PC-9 (cell line): ENCODE results near the gene F12.

ENCODE experiments used
- EZH2 ChIP-seq: fragments of 200-600 bp; sonication (generic); IDR thresholded peaks from 2 replicates; pipeline ENCODE4 v1.8.0; 2017; ENCODE audit warnings: antibody characterized with exemption, low read depth
- TF ChIP-seq, protein P1 (sequence below): fragments of 200-600 bp; sonication (generic); conservative IDR thresholded peaks from 2 replicates; pipeline ENCODE4 v1.6.1; 2017; ENCODE audit warnings: mixed run types, antibody characterized with exemption, mild to moderate bottlenecking, moderate library complexity

DNA sequence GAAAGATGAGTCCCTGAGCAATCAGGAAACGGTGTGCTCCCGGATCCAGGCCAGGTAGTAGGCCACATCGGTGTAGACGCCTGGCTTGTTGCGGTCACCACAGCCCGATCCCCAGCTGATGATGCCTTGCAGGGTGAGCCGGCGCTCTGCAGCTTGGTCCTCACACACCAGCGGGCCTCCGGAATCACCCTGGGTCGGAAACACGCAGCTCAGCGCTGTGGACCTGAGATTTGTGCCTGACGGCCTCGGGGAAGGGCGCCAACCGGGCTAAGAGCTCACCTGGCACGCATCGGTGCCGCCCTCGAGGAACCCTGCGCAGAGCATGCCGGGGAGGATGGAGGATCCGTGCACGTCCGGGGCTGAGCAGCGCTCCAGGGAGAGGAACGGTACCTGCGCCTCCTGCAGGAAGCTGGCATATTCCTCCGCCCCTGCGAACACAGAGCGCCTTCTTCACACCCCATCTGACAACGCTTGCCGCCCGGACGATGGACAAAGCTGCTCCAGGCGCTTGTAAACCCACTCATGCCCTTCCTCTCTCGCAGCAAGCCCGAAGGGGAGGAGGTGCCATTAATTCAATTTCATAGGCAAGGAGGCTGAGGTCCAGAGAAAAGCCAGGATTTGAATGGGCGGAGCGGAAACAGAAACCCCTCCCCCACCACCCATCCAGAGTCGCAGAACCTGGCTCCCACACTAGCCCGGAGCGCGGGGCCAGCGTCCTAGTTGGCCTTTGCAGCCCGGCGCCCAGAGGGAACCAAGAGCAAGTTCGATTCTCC, 6.9 kb downstream of the F12 start:
- TF ChIP-seq, protein P1, sequence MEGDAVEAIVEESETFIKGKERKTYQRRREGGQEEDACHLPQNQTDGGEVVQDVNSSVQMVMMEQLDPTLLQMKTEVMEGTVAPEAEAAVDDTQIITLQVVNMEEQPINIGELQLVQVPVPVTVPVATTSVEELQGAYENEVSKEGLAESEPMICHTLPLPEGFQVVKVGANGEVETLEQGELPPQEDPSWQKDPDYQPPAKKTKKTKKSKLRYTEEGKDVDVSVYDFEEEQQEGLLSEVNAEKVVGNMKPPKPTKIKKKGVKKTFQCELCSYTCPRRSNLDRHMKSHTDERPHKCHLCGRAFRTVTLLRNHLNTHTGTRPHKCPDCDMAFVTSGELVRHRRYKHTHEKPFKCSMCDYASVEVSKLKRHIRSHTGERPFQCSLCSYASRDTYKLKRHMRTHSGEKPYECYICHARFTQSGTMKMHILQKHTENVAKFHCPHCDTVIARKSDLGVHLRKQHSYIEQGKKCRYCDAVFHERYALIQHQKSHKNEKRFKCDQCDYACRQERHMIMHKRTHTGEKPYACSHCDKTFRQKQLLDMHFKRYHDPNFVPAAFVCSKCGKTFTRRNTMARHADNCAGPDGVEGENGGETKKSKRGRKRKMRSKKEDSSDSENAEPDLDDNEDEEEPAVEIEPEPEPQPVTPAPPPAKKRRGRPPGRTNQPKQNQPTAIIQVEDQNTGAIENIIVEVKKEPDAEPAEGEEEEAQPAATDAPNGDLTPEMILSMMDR: peak; percentile 59
- no peak for TF ChIP-seq EZH2
